HL-60 (cell line): Measurements from ENCODE around the gene CATSPERD.

Experiments used
- DNase-seq, 2 experiments: peaks; one replicate each; pipeline ENCODE4 v3.0.0-alpha.2; 2010 to 2020; ENCODE audit warnings: low read depth in 1 of 2, low spot score in 1 of 2
- H3K27ac ChIP-seq: fragments of 250-450 bp; sonication (Bioruptor Pico); replicated peaks from 2 replicates; pipeline ENCODE4 v1.5.1; 2020; ENCODE audit warnings: mild to moderate bottlenecking, moderate library complexity
- H3K27me3 ChIP-seq: fragments of 250-450 bp; sonication (Bioruptor Pico); 2 replicates; pipeline ENCODE4 v1.5.1; 2021; ENCODE audit warnings: mild to moderate bottlenecking, moderate library complexity; ENCODE audit not compliant: insufficient read depth, poor library complexity, severe bottlenecking
- H3K4me3 ChIP-seq: replicated peaks from 2 replicates; pipeline ENCODE4 v1.5.1; 2011; ENCODE audit warnings: mild to moderate bottlenecking, control low read depth, low read length; ENCODE audit not compliant: insufficient read depth
- GABPA ChIP-seq: IDR thresholded peaks from 2 replicates; pipeline ENCODE4 v1.6.1; 2012; ENCODE audit warnings: low read depth
- POLR2AphosphoS5 ChIP-seq: IDR thresholded peaks from 2 replicates; pipeline ENCODE4 v1.6.1; 2012; ENCODE audit warnings: low read depth
- SPI1 ChIP-seq: IDR thresholded peaks from 2 replicates; pipeline ENCODE4 v1.6.1; 2012; ENCODE audit warnings: low read depth, mild to moderate bottlenecking, borderline replicate concordance
- TF ChIP-seq, protein P1 (sequence below): IDR thresholded peaks from one replicate; pipeline ENCODE4 v1.5.1; 2011; ENCODE audit warnings: low read length, control low read depth, inconsistent platforms; ENCODE audit not compliant: insufficient read depth
- TF ChIP-seq, protein P2 (sequence below): IDR thresholded peaks from 2 replicates; pipeline ENCODE4 v1.6.1; 2012; ENCODE audit warnings: low read depth; ENCODE audit not compliant: insufficient replicate concordance

Gene CATSPERD

DNA sequence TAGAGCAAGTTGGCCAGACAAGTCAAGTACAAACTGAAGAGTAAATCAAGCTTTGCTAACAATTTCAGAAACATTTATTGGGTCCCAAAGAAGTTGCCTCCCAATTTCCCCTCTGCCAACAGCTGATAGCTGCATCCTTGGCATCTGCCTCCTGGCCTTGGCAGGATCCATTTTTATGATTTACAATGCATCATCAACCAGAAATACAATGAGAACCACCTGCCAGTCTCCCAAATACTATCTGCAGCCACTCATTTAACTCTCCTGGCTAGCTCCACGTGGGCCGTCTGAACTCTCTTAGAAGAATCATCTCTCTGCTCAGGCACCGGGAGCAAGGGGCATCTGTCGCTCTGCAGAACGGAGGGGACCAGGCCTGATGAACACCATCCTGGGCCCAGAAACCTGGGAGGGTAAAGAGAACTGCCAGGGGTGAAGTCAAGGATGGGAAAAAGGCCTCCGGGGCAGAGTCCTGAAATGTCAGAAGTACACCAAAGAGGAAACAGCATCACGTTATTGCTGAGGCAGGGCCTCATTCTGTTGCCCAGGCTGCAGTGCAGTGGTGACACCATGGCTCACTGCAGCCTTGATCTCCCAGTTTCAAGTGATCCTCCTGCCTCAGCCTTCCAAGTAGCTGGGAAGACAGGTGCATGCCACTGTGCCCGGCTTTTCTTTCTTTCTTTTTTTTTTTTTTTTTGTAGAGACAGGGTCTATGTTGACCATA is 3.1 kb upstream of the CATSPERD start:
- peak overlapping the region; percentile 92 for H3K4me3 ChIP-seq
- no peak overlapping the region for H3K27ac ChIP-seq
- TF ChIP-seq, protein P1, sequence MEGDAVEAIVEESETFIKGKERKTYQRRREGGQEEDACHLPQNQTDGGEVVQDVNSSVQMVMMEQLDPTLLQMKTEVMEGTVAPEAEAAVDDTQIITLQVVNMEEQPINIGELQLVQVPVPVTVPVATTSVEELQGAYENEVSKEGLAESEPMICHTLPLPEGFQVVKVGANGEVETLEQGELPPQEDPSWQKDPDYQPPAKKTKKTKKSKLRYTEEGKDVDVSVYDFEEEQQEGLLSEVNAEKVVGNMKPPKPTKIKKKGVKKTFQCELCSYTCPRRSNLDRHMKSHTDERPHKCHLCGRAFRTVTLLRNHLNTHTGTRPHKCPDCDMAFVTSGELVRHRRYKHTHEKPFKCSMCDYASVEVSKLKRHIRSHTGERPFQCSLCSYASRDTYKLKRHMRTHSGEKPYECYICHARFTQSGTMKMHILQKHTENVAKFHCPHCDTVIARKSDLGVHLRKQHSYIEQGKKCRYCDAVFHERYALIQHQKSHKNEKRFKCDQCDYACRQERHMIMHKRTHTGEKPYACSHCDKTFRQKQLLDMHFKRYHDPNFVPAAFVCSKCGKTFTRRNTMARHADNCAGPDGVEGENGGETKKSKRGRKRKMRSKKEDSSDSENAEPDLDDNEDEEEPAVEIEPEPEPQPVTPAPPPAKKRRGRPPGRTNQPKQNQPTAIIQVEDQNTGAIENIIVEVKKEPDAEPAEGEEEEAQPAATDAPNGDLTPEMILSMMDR: no peak
- TF ChIP-seq SPI1 (no peak), POLR2AphosphoS5 (no peak), GABPA (no peak)
- TF ChIP-seq, protein P2, sequence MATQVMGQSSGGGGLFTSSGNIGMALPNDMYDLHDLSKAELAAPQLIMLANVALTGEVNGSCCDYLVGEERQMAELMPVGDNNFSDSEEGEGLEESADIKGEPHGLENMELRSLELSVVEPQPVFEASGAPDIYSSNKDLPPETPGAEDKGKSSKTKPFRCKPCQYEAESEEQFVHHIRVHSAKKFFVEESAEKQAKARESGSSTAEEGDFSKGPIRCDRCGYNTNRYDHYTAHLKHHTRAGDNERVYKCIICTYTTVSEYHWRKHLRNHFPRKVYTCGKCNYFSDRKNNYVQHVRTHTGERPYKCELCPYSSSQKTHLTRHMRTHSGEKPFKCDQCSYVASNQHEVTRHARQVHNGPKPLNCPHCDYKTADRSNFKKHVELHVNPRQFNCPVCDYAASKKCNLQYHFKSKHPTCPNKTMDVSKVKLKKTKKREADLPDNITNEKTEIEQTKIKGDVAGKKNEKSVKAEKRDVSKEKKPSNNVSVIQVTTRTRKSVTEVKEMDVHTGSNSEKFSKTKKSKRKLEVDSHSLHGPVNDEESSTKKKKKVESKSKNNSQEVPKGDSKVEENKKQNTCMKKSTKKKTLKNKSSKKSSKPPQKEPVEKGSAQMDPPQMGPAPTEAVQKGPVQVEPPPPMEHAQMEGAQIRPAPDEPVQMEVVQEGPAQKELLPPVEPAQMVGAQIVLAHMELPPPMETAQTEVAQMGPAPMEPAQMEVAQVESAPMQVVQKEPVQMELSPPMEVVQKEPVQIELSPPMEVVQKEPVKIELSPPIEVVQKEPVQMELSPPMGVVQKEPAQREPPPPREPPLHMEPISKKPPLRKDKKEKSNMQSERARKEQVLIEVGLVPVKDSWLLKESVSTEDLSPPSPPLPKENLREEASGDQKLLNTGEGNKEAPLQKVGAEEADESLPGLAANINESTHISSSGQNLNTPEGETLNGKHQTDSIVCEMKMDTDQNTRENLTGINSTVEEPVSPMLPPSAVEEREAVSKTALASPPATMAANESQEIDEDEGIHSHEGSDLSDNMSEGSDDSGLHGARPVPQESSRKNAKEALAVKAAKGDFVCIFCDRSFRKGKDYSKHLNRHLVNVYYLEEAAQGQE: no peak
- no peaks in the 10 kb centered on the region for H3K27me3 ChIP-seq
- no peak for DNase-seq

DNA sequence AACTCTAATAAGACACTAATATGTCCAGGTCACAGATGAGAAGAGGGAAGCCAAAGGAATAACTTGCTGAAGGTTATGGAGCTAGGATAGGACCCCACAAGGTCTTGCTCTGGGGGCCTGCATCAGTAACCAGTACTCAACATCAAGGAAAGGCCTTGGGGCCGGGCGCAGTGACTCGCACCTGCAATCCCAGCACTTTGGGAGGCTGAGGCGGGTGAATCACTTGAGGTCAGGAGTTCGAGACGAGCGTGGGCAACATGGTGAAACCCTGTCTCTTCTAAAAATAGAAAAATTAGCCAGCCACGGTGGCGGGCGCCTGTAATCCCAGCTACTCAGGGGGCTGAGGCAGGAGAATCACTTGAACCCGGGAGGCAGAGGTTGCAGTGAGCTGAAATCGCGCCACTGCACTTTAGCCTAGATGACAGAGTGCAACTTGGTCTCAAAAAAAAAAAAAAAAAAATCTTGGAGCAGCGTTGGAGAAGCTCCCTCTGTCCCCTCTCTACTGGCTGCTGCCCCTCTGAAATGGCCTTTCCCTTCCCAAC is 2.3 kb upstream of the CATSPERD start:
- no peak for DNase-seq
- Histone ChIP-seq H3K4me3 (peak overlapping the region; percentile 92), H3K27me3 (no peaks in the 10 kb centered on the region), H3K27ac (peak overlapping the region; percentile 97)
- TF ChIP-seq, protein P1: no peak
- no peak for TF ChIP-seq GABPA
- TF ChIP-seq, protein P2: no peak
- no peak for TF ChIP-seq SPI1
- no peak for TF ChIP-seq POLR2AphosphoS5

DNA sequence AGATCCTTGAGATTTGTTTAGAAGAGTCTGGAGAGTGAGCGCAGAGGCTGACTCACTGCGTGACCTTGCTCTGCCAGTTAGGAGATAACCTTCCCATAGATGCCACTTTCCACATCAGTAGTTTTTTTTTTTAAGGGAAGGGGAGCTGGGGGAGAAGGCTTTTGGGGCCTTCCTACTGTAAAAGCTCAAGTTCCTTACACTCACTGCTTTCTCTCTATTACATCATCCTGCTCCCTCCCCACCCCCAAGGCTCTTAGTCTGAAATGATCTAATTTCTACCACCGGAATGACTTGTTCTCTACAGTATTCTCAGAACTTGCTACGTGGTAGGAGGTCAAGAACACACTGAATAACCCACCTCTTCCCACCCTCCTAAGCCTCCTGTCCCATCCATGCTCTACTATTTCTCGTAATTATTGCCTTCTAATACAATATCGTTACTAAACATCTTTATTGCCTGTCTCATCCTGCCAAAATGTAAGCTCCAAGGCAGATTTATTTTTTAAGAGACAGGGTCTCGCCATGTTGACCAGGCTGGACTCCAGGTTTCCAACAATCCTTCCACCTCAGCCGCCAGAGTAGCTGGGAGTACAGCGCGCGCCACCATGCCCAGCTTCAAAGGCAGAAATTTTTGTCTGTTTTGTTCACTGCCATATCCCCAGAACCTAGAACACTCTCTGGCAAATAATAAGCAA is 1.7 kb upstream of the CATSPERD start:
- Histone ChIP-seq H3K27me3 (no peaks in the 10 kb centered on the region), H3K4me3 (peak overlapping the region; percentile 92), H3K27ac (peak overlapping the region; percentile 97)
- TF ChIP-seq GABPA: no peak
- TF ChIP-seq, protein P2: no peak
- TF ChIP-seq, protein P1: no peak
- peak; percentile 56; the same call in 1 of the 2 replicates for TF ChIP-seq POLR2AphosphoS5
- TF ChIP-seq SPI1: peak; percentile 30; the same call in 1 of the 2 replicates
- DNase-seq: peak; percentile 81 to 84
